Activated naive CD4-positive, alpha-beta T cell treated with anti-CD3 and anti-CD28 coated beads, Interleukin-2, amount 50 U/mL, for 72 hours (primary cell): Measurements from ENCODE around the gene CD40. TPM values are rescaled to one million over a fixed set of nuclear protein-coding genes. Genes with fewer than 3 reads are reported as not detected.
"Not testable (repeated sequence)": the region's sequence is repeated elsewhere in the genome, so short reads cannot be mapped to it uniquely, and the experiment has no call there.

Source experiments
- ATAC-seq, 2 donors: fragments of 150-1000 bp; cut with Tn5 transposase; 2 replicates each; pipeline ENCODE4 v1.10.0; 2021; ENCODE audit warnings: mild to moderate bottlenecking in 2 of 2, moderate library complexity in 2 of 2
- DNase-seq, 2 donors: peaks; one replicate each; pipeline ENCODE4 v3.0.0; 2021 to 2022; ENCODE audit warnings: low spot score in 2 of 2
- H3K27ac Mint-ChIP-seq, 2 donors: one replicate each; pipeline ENCODE4 v1.8.0; 2022; ENCODE audit warnings: mild to moderate bottlenecking in 2 of 2, mixed read lengths in 2 of 2
- H3K36me3 Mint-ChIP-seq, 2 donors: one replicate each; pipeline ENCODE4 v1.8.0; 2022; ENCODE audit warnings: mixed read lengths in 2 of 2
- H3K9me3 Mint-ChIP-seq, 2 donors: one replicate each; pipeline ENCODE4 v1.8.0; 2022; ENCODE audit warnings: mixed read lengths in 2 of 2
- total RNA-seq, 2 donors: library from RNA; stranded (reverse); gene quantifications; one replicate each; pipeline ENCODE4 v1.2.3, GENCODE V29; 2022

Gene CD40
- total RNA-seq, 2 donors from 2014 or later: 8.8 to 10.0 TPM

- Mint-ChIP-seq H3K9me3 (no peaks in the 10 kb centered on the region), H3K27ac (peak overlapping the region; percentile 92 to 93), H3K36me3 (peaks cover 0 to 4% of the 10 kb centered on the region in 2 donors)
- DNase-seq: no peak
- peak; percentile 47 to 66 for ATAC-seq
These were observed 29.0 kb upstream of the CD40 start for GRCh38 chr20:46089167-46089416.

GRCh38 chr20:46089417-46090388 lies 28.4 kb upstream of the CD40 start, which contains the start of gene NCOA5:
NCOA5 (minus strand) TSS chr20:46089962; CDS start chr20:46079424, 10,538 bp downstream.
- peak; percentile 91 to 94 for DNase-seq
- Mint-ChIP-seq H3K36me3 (peaks cover 0 to 4% of the 10 kb centered on the region in 2 donors), H3K9me3 (no peaks in the 10 kb centered on the region), H3K27ac (peak within 1 kb of the TSS; percentile 93 to 94)
- peak; percentile 86 to 89 for ATAC-seq

- H3K36me3 Mint-ChIP-seq, H3K9me3 Mint-ChIP-seq, ATAC-seq, H3K27ac Mint-ChIP-seq, DNase-seq: not testable (repeated sequence)
These were observed 26.2 kb upstream of the CD40 start for GRCh38 chr20:46091622-46092535.

- H3K36me3 Mint-ChIP-seq: peaks cover 0 to 4% of the 10 kb centered on the region in 2 donors
- ATAC-seq: no peak
- DNase-seq: no peak
- no peaks in the 10 kb centered on the region for H3K9me3 Mint-ChIP-seq
- H3K27ac Mint-ChIP-seq: no peak overlapping the region
These were observed 24.6 kb upstream of the CD40 start for GRCh38 chr20:46093531-46093930.

- H3K36me3 Mint-ChIP-seq: no peaks in the 10 kb centered on the region
- ATAC-seq (no peak), DNase-seq (no peak)
- H3K27ac Mint-ChIP-seq: no peak overlapping the region
- no peaks in the 10 kb centered on the region for H3K9me3 Mint-ChIP-seq
These were observed 18.4 kb upstream of the CD40 start for GRCh38 chr20:46099491-46100287.

- DNase-seq, ATAC-seq, H3K27ac Mint-ChIP-seq, H3K9me3 Mint-ChIP-seq, H3K36me3 Mint-ChIP-seq: not testable (repeated sequence)
These were observed 17.7 kb upstream of the CD40 start for GRCh38 chr20:46100444-46100843.

GRCh38 chr20:46100988-46101387 lies 17.1 kb upstream of the CD40 start:
- Mint-ChIP-seq H3K27ac (no peak overlapping the region), H3K9me3 (no peaks in the 10 kb centered on the region), H3K36me3 (no peaks in the 10 kb centered on the region)
- no peak for ATAC-seq
- DNase-seq: no peak

- no peak for ATAC-seq
- DNase-seq: no peak
- no peak overlapping the region for H3K27ac Mint-ChIP-seq
- H3K9me3 Mint-ChIP-seq: no peaks in the 10 kb centered on the region
- no peaks in the 10 kb centered on the region for H3K36me3 Mint-ChIP-seq
These were observed 16.2 kb upstream of the CD40 start for GRCh38 chr20:46101957-46102356.

- no peaks in the 10 kb centered on the region for H3K9me3 Mint-ChIP-seq
- no peak for DNase-seq
- H3K27ac Mint-ChIP-seq: no peak overlapping the region
- no peak for ATAC-seq
- no peaks in the 10 kb centered on the region for H3K36me3 Mint-ChIP-seq
These were observed 15.2 kb upstream of the CD40 start for GRCh38 chr20:46102940-46103339.

- no peaks in the 10 kb centered on the region for H3K9me3 Mint-ChIP-seq
- no peak for DNase-seq
- ATAC-seq: no peak
- H3K27ac Mint-ChIP-seq: no peak overlapping the region
- H3K36me3 Mint-ChIP-seq: no peaks in the 10 kb centered on the region
These were observed 13.9 kb upstream of the CD40 start for GRCh38 chr20:46104262-46104661.

- DNase-seq (no peak), ATAC-seq (no peak)
- Mint-ChIP-seq H3K9me3 (no peaks in the 10 kb centered on the region), H3K27ac (no peak overlapping the region), H3K36me3 (no peaks in the 10 kb centered on the region)
These were observed 11.1 kb upstream of the CD40 start for GRCh38 chr20:46107061-46107460.

- no peak overlapping the region for H3K27ac Mint-ChIP-seq
- peak in 1 of 2 donors; percentile 68 for ATAC-seq
- H3K9me3 Mint-ChIP-seq: no peaks in the 10 kb centered on the region
- no peak for DNase-seq
- H3K36me3 Mint-ChIP-seq: no peaks in the 10 kb centered on the region
These were observed 9.7 kb upstream of the CD40 start for GRCh38 chr20:46108435-46108841.

- Mint-ChIP-seq H3K27ac (no peak overlapping the region), H3K36me3 (no peaks in the 10 kb centered on the region), H3K9me3 (no peaks in the 10 kb centered on the region)
- ATAC-seq (no peak), DNase-seq (no peak)
These were observed 9.1 kb upstream of the CD40 start for GRCh38 chr20:46108976-46109375.

GRCh38 chr20:46111028-46111835 lies 6.9 kb upstream of the CD40 start:
- DNase-seq: peak in 1 of 2 donors; percentile 43
- peak; percentile 77 to 85 for ATAC-seq
- no peaks in the 10 kb centered on the region for H3K9me3 Mint-ChIP-seq
- H3K36me3 Mint-ChIP-seq: no peaks in the 10 kb centered on the region
- H3K27ac Mint-ChIP-seq: no peak overlapping the region

- Mint-ChIP-seq H3K36me3 (no peaks in the 10 kb centered on the region), H3K9me3 (no peaks in the 10 kb centered on the region), H3K27ac (no peak overlapping the region)
- peak in 1 of 2 donors; percentile 0 for DNase-seq
- ATAC-seq: no peak
These were observed 6.3 kb upstream of the CD40 start for GRCh38 chr20:46111836-46112212.
